A549 (cell line): ENCODE measurements around the gene NOS1AP. TPM values are rescaled to one million over a fixed set of nuclear protein-coding genes. Genes with fewer than 3 reads are reported as not detected.

ENCODE experiments used
- ATAC-seq, 2 experiments: fragments of 200-7000 bp in 1 of 2; fragments of >200 bp in 1 of 2; cut with Nextera tagmentation in 1 of 2; cut with Tn5 transposase in 1 of 2; 3 replicates each; pipeline versions ENCODE4 v1.8.0 to v1.9.1; 2018 to 2020; ENCODE audit warnings: mild to moderate bottlenecking in 1 of 2, moderate library complexity in 1 of 2
- CTCF ChIA-PET: fragments of 300-600 bp; sonication (Branson Sonifier 250); formaldehyde crosslinking; extraction: SDS; loops from one replicate; lab custom pipeline; 2021; ENCODE audit warnings: antibody characterized with exemption, inconsistent platforms; lab: Yijun Ruan, JAX
- POLR2A ChIA-PET: fragments of 350-600 bp; formaldehyde crosslinking; extraction: SDS; loops from one replicate; lab custom pipeline; 2021; ENCODE audit warnings: antibody characterized with exemption, inconsistent platforms; lab: Yijun Ruan, JAX
- DNase-seq, 2 experiments: peaks; one replicate each; pipeline versions ENCODE4 v3.0.0 to v3.0.0-alpha.2; 2011 to 2016; ENCODE audit warnings: low read depth in 1 of 2, low spot score in 1 of 2
- FAIRE-seq: peaks from 2 replicates; lab custom pipeline; 2011; peaks lifted over from hg19 to GRCh38; lab: Jason Lieb, UNC
- H3K27ac ChIP-seq, 2 experiments: fragments of >200 bp; sonication (Bioruptor Twin); formaldehyde crosslinking; 3 replicates each; pipeline ENCODE4 v1.5.1; 2016 to 2017
- H3K4me1 ChIP-seq: fragments of >200 bp; sonication (Bioruptor Twin); formaldehyde crosslinking; 3 replicates; pipeline ENCODE4 v1.6.1; 2016
- H3K4me2 ChIP-seq: fragments of >200 bp; sonication (Bioruptor Twin); formaldehyde crosslinking; 3 replicates; pipeline ENCODE4 v1.6.1; 2016
- H3K4me3 ChIP-seq: fragments of >200 bp; sonication (Bioruptor Twin); formaldehyde crosslinking; 3 replicates; pipeline ENCODE4 v1.5.1; 2016
- H3K9me3 ChIP-seq: fragments of >200 bp; sonication (Bioruptor Twin); formaldehyde crosslinking; 3 replicates; pipeline ENCODE4 v1.6.1; 2016
- BHLHE40 ChIP-seq: IDR thresholded peaks from 2 replicates; pipeline ENCODE4 v1.6.1; 2012; ENCODE audit warnings: low read depth, low read length, inconsistent platforms
- CHD2 ChIP-seq: fragments of 150-350 bp; IDR thresholded peaks from 2 replicates; pipeline ENCODE4 v1.6.1; 2014; ENCODE audit warnings: low read length; ENCODE audit not compliant: partially characterized antibody
- CHD4 ChIP-seq: fragments of 200-600 bp; sonication (generic); IDR thresholded peaks from 2 replicates; pipeline ENCODE4 v1.6.1; 2016; ENCODE audit warnings: antibody characterized with exemption, mild to moderate bottlenecking, borderline replicate concordance
- FOSB ChIP-seq: fragments of 250-450 bp; sonication (Bioruptor Pico); IDR thresholded peaks from 2 replicates; pipeline ENCODE4 v1.5.0; 2020; ENCODE audit warnings: mild to moderate bottlenecking, moderate library complexity
- FOSL2 ChIP-seq, 2 experiments: fragments of 450-650 bp in 1 of 2; fragments of >200 bp in 1 of 2; sonication (Bioruptor Twin) in 1 of 2; formaldehyde crosslinking; IDR thresholded peaks; 2 replicates each; pipeline versions ENCODE4 v1.5.0 to v1.6.1; 2016 to 2020; ENCODE audit warnings: mild to moderate bottlenecking in 1 of 2, moderate library complexity in 1 of 2
- GATA3 ChIP-seq: IDR thresholded peaks from 2 replicates; pipeline ENCODE4 v1.6.1; 2012; ENCODE audit warnings: borderline replicate concordance
- HDAC2 ChIP-seq: fragments of 200-600 bp; sonication (generic); IDR thresholded peaks from 2 replicates; pipeline ENCODE4 v1.6.1; 2016
- KDM5A ChIP-seq: fragments of 200-600 bp; sonication (generic); IDR thresholded peaks from 2 replicates; pipeline ENCODE4 v1.6.1; 2016; ENCODE audit warnings: antibody characterized with exemption, mild to moderate bottlenecking
- MAFK ChIP-seq: fragments of 450-650 bp; IDR thresholded peaks from 2 replicates; pipeline ENCODE4 v1.6.1; 2014; ENCODE audit not compliant: partially characterized antibody
- MAX ChIP-seq: IDR thresholded peaks from 2 replicates; pipeline ENCODE4 v1.6.1; 2012
- MYC ChIP-seq: IDR thresholded peaks from 2 replicates; pipeline ENCODE4 v1.6.1; 2012; ENCODE audit warnings: mild to moderate bottlenecking, inconsistent platforms, low read length, improper control_type of control experiment, borderline replicate concordance
- PHF8 ChIP-seq: fragments of 200-600 bp; sonication (generic); IDR thresholded peaks from 2 replicates; pipeline ENCODE4 v1.6.1; 2016; ENCODE audit warnings: low read depth, mild to moderate bottlenecking, antibody characterized with exemption, moderate library complexity, borderline replicate concordance
- RAD21 ChIP-seq, 2 experiments: fragments of >200 bp in 1 of 2; sonication (Bioruptor Twin) in 1 of 2; formaldehyde crosslinking in 1 of 2; IDR thresholded peaks in 1 of 2; conservative IDR thresholded peaks in 1 of 2; 2 replicates in 1 of 2; 3 replicates in 1 of 2; pipeline ENCODE4 v1.6.1; 2012 to 2018; ENCODE audit warnings: inconsistent platforms in 1 of 2
- RCOR1 ChIP-seq: fragments of 150-350 bp; IDR thresholded peaks from 2 replicates; pipeline ENCODE4 v1.6.1; 2014; ENCODE audit warnings: antibody characterized with exemption, low read length, low read depth
- TFCP2L1 ChIP-seq: fragments of 250-450 bp; sonication (Bioruptor Pico); IDR thresholded peaks from 2 replicates; pipeline ENCODE4 v1.5.0; 2021; ENCODE audit warnings: mild to moderate bottlenecking
- ZC3H11A ChIP-seq: fragments of 450-650 bp; IDR thresholded peaks from 2 replicates; pipeline ENCODE4 v1.6.1; 2014; ENCODE audit warnings: antibody characterized with exemption, mild to moderate bottlenecking
- ZFP36 ChIP-seq: fragments of 450-650 bp; IDR thresholded peaks from 2 replicates; pipeline ENCODE4 v1.6.1; 2014; ENCODE audit warnings: borderline replicate concordance; ENCODE audit not compliant: partially characterized antibody
- WGBS: methylation state at CpG from one replicate; pipeline ENCODE4 v1.1.6; 2017; ENCODE audit errors: missing lambda C conversion rate; 5-methylcytosine and 5-hydroxymethylcytosine counted together
- polyA plus RNA-seq, 4 experiments: library from polyadenylated mRNA; depleted of rRNA in 3 of 4; stranded (reverse); fragments of >200 nt; fragmentation: RNase III in 1 of 4; extraction: RNeasy Plus Mini Kit Qiagen cat#74134 plus additional on column Dnase treatment in 1 of 4; gene quantifications; 2 replicates in 3 of 4; 3 replicates in 1 of 4; pipeline ENCODE4 v1.2.3, GENCODE V29; 2011 to 2017
- TF ChIP-seq, protein P1 (sequence below): fragments of 250-450 bp; sonication (Bioruptor Pico); IDR thresholded peaks from 2 replicates; pipeline ENCODE4 v1.5.0; 2020; ENCODE audit warnings: low read depth, mild to moderate bottlenecking, moderate library complexity
- TF ChIP-seq, protein P2 (sequence below): fragments of >200 bp; sonication (Bioruptor Twin); formaldehyde crosslinking; IDR thresholded peaks from 3 replicates; pipeline ENCODE4 v1.6.1; 2016

NOS1AP gene
- polyA plus RNA-seq, 2 of the 4 experiments (the other 2 are of a cell fraction), result 0.17 to 0.25 TPM

GRCh38 chr1:162131400-162132321, 62.2 kb downstream of the NOS1AP start:
- no peak overlapping the region for H3K4me2 ChIP-seq
- H3K4me1 ChIP-seq, result peaks cover 10% of the 10 kb centered on the region
- FAIRE-seq, result no peak
- TF ChIP-seq MYC, result no peak
- TF ChIP-seq, protein P1, sequence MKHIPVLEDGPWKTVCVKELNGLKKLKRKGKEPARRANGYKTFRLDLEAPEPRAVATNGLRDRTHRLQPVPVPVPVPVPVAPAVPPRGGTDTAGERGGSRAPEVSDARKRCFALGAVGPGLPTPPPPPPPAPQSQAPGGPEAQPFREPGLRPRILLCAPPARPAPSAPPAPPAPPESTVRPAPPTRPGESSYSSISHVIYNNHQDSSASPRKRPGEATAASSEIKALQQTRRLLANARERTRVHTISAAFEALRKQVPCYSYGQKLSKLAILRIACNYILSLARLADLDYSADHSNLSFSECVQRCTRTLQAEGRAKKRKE, result no peak
- no peak for TF ChIP-seq CHD4
- TF ChIP-seq MAX, result no peak
- TF ChIP-seq MAFK, result no peak
- no peak for TF ChIP-seq FOSB (CRISPR knock-in tag)
- no peak for TF ChIP-seq CHD2
- TF ChIP-seq TFCP2L1 (CRISPR knock-in tag), result no peak
- no peak for DNase-seq
- 55% methylated on average over 4 of the region's 4 CpGs for WGBS
- no peak overlapping the region for H3K27ac ChIP-seq
- no peak for ATAC-seq
- POLR2A ChIA-PET, result no interaction called here
- no peaks in the 10 kb centered on the region for H3K9me3 ChIP-seq
- no peak overlapping the region for H3K4me3 ChIP-seq
- CTCF ChIA-PET, result interaction anchor here (0.9 kb wide), 1 partner anchor 14 kb away, joined by 3 read pairs; no protein-coding TSS in a partner anchor

GRCh38 chr1:162133566-162133965, 64.1 kb downstream of the NOS1AP start:
- FAIRE-seq (no peak), ATAC-seq (no peak), DNase-seq (no peak)
- ChIA-PET CTCF (no interaction called here), POLR2A (no interaction called here)
- 89% methylated on average over 2 of the region's 2 CpGs for WGBS
- Histone ChIP-seq H3K27ac (no peak overlapping the region), H3K4me1 (peaks cover 22% of the 10 kb centered on the region), H3K4me3 (no peak overlapping the region), H3K4me2 (no peak overlapping the region), H3K9me3 (no peaks in the 10 kb centered on the region)
- no peak for TF ChIP-seq HDAC2
- TF ChIP-seq ZFP36, result no peak
- no peak for TF ChIP-seq MYC
- no peak for TF ChIP-seq BHLHE40
- no peak for TF ChIP-seq MAX
- TF ChIP-seq PHF8, result no peak
- no peak for TF ChIP-seq TFCP2L1 (CRISPR knock-in tag)
- no peak for TF ChIP-seq RCOR1
- TF ChIP-seq RAD21 (conservative IDR thresholded peaks at IDR 0.05 in 1 of 2, IDR thresholded peaks at IDR 0.05 in 1 of 2), result no peak
- no peak for TF ChIP-seq ZC3H11A

GRCh38 chr1:162134646-162135045, 65.2 kb downstream of the NOS1AP start:
- POLR2A ChIA-PET, result no interaction called here
- no peak overlapping the region for H3K4me2 ChIP-seq
- WGBS, result 72% methylated on average over 2 of the region's 2 CpGs

More at GRCh38 chr1:162134646-162135045, 65.2 kb downstream of the NOS1AP start:
- CTCF ChIA-PET, result no interaction called here
- H3K27ac ChIP-seq, result no peak overlapping the region
- no peaks in the 10 kb centered on the region for H3K9me3 ChIP-seq
- DNase-seq, result no peak
- FAIRE-seq, result no peak
- peaks cover 22% of the 10 kb centered on the region for H3K4me1 ChIP-seq
- ATAC-seq, result no peak
- TF ChIP-seq PHF8, result no peak
- TF ChIP-seq GATA3, result no peak
- no peak for TF ChIP-seq MYC
- TF ChIP-seq KDM5A, result no peak
- TF ChIP-seq, protein P2, sequence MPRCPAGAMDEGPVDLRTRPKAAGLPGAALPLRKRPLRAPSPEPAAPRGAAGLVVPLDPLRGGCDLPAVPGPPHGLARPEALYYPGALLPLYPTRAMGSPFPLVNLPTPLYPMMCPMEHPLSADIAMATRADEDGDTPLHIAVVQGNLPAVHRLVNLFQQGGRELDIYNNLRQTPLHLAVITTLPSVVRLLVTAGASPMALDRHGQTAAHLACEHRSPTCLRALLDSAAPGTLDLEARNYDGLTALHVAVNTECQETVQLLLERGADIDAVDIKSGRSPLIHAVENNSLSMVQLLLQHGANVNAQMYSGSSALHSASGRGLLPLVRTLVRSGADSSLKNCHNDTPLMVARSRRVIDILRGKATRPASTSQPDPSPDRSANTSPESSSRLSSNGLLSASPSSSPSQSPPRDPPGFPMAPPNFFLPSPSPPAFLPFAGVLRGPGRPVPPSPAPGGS, result no peak
- no peak for TF ChIP-seq FOSL2 (IDR thresholded peaks at IDR 0.05)
- no peak for TF ChIP-seq FOSL2 (CRISPR knock-in tag; IDR thresholded peaks at IDR 0.05)
- TF ChIP-seq, all 56 proteins: peak for 0
- H3K4me3 ChIP-seq, result no peak overlapping the region
